ENCODE measurements around the gene KHNYN.

DNA sequence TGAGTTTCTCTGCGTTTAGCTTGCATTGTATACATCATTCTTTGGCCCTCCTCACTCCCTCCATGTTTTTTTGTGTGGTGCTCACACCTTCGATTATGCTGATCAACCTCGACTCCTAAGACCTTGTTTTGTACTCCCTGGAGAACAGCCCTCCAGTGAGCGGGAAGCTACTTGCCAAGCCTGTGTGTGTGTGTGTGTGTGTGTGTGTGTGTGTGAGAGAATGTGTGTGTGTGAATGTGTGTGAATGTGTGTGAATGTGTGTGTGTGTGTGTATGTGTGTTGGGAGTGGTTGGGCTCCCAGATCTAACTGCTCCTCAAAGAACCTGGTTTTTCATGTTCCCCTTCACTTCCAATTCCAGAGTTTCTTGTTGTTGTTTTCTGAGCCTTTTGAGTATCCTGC lies 24.9 kb upstream of the KHNYN start:
- TF ChIP-seq YY1 (IDR thresholded peaks at IDR 0.05; ENCODE audit: insufficient read depth, insufficient read length) (no peak), SUZ12 (IDR thresholded peaks at IDR 0.05; ENCODE audit: extremely low read depth, insufficient read depth, insufficient read length) (no peak), ZNF274 (IDR thresholded peaks at IDR 0.05; ENCODE audit: low read depth, low read length) (no peak)
